Fibroblast of villous mesenchyme (primary cell): Measurements from ENCODE around the gene ACAD11. TPM values are rescaled to one million over a fixed set of nuclear protein-coding genes. Genes with fewer than 3 reads are reported as not detected.
"Not testable (repeated sequence)": the region's sequence is repeated elsewhere in the genome, so short reads cannot be mapped to it uniquely, and the experiment has no call there.

Experiments used
- DNase-seq: peaks from one replicate; pipeline ENCODE4 v3.0.0-alpha.2; 2010; ENCODE audit warnings: low read depth
- H3K4me3 ChIP-seq: 2 replicates; pipeline ENCODE4 v1.5.1; 2011; ENCODE audit warnings: low read depth, mild to moderate bottlenecking, low read length
- total RNA-seq: library from RNA; depleted of rRNA; stranded (reverse); fragments of >200 nt; gene quantifications from 2 replicates; pipeline ENCODE4 v1.2.3, GENCODE V29; 2012
- TF ChIP-seq, protein P1 (sequence below): IDR thresholded peaks from 2 replicates; pipeline ENCODE4 v1.5.1; 2012; ENCODE audit warnings: low read depth, mild to moderate bottlenecking, low read length; ENCODE audit not compliant: insufficient read depth

Gene ACAD11
- total RNA-seq, 1 donor, result 45.3 TPM

DNA sequence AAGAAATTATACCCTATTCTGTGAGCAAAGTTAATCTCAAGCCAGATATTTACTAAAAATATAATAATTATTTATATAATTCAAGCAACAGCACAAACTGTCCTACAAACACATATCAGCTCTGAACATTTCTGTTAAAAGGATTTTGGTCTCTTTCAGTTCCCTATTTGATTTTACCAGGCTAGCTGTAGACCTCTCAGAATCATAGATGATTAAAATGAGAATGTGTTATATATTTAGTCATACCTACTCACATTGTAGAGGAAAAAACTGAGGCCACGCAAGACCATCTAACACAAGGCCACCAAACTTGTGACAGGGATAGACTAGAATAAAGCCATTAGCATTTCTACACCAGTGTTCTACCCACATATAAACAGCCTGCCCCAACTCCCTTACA, 34.0 kb downstream of the ACAD11 start:
- no peak for DNase-seq

DNA sequence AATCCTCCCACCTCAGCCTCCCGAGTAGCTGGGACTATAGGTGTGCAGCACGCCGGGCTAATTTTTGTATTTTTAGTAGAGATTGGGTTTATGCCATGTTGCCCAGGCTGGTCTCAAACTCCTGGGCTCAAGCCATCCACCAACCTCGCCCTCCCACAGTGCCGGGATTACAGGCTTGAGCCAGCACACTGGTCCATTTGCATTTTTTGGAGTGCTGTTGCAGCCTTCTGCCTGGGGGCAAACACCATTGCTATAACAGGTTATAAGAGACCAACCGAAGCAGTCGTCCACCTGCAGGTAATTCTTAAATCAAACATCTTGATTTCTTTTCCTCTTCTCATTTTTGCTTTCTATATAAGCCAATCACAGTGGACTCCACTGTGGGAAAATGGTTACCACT, 34.8 kb downstream of the ACAD11 start:
- DNase-seq, result no peak
- no peak overlapping the region for H3K4me3 ChIP-seq
- TF ChIP-seq, protein P1, sequence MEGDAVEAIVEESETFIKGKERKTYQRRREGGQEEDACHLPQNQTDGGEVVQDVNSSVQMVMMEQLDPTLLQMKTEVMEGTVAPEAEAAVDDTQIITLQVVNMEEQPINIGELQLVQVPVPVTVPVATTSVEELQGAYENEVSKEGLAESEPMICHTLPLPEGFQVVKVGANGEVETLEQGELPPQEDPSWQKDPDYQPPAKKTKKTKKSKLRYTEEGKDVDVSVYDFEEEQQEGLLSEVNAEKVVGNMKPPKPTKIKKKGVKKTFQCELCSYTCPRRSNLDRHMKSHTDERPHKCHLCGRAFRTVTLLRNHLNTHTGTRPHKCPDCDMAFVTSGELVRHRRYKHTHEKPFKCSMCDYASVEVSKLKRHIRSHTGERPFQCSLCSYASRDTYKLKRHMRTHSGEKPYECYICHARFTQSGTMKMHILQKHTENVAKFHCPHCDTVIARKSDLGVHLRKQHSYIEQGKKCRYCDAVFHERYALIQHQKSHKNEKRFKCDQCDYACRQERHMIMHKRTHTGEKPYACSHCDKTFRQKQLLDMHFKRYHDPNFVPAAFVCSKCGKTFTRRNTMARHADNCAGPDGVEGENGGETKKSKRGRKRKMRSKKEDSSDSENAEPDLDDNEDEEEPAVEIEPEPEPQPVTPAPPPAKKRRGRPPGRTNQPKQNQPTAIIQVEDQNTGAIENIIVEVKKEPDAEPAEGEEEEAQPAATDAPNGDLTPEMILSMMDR, result no peak

More for the DNA sequence above, 34.0 kb downstream of the ACAD11 start:
- TF ChIP-seq, protein P1, result no peak
- H3K4me3 ChIP-seq, result no peak overlapping the region

DNA sequence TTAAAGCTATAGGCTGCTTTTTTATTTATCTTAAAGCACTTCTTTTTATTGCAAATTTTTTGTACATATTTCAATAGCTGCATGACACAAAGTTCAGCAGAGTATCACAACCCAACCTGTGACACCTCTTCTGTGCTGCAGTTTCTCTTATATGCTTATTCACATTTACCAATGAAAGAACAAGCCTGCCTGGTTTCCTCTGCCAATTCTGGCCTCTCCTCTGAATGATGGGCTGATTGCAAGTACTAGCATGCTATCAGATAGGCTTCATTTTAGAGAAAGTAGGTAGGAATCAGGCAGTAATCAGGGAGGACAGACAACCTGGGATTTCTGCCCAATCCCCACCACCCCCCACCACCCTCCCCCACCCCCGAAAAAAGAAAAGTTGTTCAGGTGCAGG, 36.0 kb downstream of the ACAD11 start:
- H3K4me3 ChIP-seq, result no peak overlapping the region
- TF ChIP-seq, protein P1, result no peak
- DNase-seq, result no peak

DNA sequence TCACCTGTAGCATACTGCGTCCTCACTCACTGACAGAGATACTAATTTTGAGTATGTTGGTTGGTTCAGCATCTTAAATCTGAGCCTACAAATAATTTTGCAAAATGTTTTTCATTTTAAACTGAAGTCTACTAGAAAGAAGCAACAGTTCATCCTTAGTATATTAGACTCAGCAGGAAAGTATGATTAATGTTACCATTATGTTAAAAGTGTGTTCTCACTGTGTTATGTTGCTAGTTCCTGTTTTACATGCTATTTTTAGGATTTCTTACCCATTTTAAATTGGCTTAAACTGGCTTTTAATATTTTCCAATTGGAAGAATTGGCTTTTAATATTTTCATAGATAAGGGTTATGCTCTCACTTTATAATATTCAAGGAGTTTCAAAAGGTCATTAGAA, 36.8 kb downstream of the ACAD11 start:
- DNase-seq, result no peak
- TF ChIP-seq, protein P1, result no peak

DNA sequence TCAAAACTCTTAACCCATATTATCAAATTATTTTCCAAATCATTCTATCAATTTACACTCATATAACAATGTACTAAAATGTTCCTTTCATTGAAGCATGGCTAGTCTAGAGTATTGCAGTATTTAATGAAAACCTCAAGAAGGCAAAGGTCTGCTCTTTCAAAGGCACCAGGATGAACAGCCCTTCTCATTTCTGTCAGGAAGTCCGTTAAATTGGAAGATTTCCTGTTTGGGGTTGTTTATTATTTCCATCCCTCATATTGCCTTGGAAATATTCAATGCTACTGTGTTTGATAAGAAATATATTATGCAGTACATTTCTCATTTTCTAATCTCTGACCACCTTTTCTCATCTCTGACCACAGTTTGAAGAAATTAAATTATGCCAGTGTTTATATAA, 37.5 kb downstream of the ACAD11 start:
- TF ChIP-seq, protein P1, result no peak

More for the DNA sequence above, 36.8 kb downstream of the ACAD11 start:
- no peak overlapping the region for H3K4me3 ChIP-seq

DNA sequence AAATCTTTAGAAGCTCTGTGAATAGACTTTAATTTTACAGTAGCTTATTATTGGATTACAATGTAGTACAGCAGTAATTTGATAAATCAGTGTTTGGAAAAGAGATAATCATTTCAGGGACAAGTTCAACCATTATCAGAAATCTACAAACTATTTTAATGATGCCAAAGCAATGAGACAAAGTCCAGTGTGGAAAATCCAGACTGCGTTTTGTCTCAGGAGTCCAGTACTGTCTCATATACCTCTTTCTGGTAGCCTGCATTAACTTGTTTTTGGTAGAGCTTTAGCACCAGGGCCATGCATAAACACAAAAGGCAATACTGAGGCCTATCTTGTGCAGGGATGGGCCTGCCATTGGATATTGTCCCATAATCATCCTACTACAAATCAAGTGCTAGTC, 42.8 kb downstream of the ACAD11 start:
- TF ChIP-seq, protein P1, result no peak
- H3K4me3 ChIP-seq, result no peak overlapping the region
- DNase-seq, result no peak

More for the DNA sequence above, 37.5 kb downstream of the ACAD11 start:
- no peak overlapping the region for H3K4me3 ChIP-seq
- no peak for DNase-seq

DNA sequence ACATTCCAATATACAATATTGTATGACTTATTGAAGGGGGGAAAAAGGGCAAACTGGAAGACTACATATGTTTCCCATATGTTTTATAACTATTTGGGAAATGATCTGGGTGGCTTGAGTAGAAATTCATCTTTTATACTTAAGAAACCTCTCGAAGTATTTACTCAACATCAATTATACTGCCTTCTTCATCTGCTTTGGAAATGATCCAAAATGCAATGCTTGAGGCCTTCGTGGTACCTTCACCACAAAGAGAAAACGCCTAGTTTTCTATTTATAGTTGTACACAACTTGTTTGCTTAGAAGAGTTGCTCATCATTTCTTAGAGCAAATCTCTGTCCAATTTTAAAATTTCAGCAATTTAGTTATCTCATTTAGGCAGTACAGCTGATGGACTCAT, 43.7 kb downstream of the ACAD11 start:
- no peak overlapping the region for H3K4me3 ChIP-seq
- DNase-seq, result no peak
- TF ChIP-seq, protein P1, result no peak

DNA sequence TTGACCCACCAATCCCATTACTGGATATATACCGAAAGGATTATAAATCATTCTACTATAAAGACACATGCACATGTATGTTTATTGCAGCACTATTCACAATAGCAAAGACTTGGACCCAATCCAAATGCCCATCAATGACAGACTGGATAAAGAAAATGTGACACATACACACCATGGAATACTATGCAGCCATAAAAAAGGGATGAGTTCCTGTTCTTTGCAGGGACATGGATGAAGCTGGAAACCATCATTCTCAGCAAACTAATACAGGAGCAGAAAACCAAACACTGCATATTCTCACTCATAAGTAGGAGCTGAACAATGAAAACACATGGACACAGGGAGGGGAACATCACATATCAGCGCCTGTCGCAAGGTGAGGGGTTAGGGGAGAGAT, 44.3 kb downstream of the ACAD11 start:
- not testable (repeated sequence) for DNase-seq, H3K4me3 ChIP-seq

DNA sequence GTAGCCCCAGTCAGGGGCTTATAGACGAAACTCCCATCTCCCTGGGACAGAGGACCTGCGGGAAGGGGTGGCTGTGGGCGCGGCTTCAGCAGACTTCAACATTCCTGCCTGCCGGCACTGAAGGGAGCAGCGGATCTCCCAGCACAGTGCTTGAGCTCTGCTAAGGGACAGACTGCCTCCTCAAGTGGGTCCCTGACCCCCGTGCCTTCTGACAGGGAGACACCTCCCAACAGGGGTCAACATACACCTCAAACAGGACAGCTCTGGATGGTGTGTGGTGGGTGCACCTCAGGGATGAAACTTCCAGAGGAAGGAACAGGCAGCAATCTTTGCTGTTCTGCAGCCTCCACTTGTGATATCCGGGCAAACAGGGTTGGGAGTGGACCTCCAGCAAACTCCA, 53.0 kb downstream of the ACAD11 start:
- not testable (repeated sequence) for DNase-seq, H3K4me3 ChIP-seq
